Large intestine (tissue), 3 donors: ENCODE data around the gene ACSL3. TPM values are rescaled to one million over a fixed set of nuclear protein-coding genes. Genes with fewer than 3 reads are reported as not detected.
"Not testable (repeated sequence)": the region's sequence is repeated elsewhere in the genome, so short reads cannot be mapped to it uniquely, and the experiment has no call there.

ENCODE experiments used
- DNase-seq, 2 donors: peaks; one replicate each; pipeline versions ENCODE4 v3.0.0 to v3.0.0-alpha.2; 2013
- H3K27ac ChIP-seq: one replicate; pipeline ENCODE4 v1.5.1; 2013; ENCODE audit warnings: low read length
- H3K27me3 ChIP-seq: 2 replicates; pipeline ENCODE4 v1.6.1; 2013; ENCODE audit warnings: low read length; ENCODE audit not compliant: control insufficient read depth, insufficient read depth
- H3K36me3 ChIP-seq: 2 replicates; pipeline ENCODE4 v1.6.1; 2013; ENCODE audit warnings: low read length; ENCODE audit not compliant: control insufficient read depth, insufficient read depth
- H3K4me1 ChIP-seq: one replicate; pipeline ENCODE4 v1.6.1; 2013; ENCODE audit warnings: low read length; ENCODE audit not compliant: control insufficient read depth, insufficient read depth
- H3K4me3 ChIP-seq: one replicate; pipeline ENCODE4 v1.5.1; 2013; ENCODE audit warnings: low read length
- H3K9me3 ChIP-seq: one replicate; pipeline ENCODE4 v1.6.1; 2013; ENCODE audit warnings: mild to moderate bottlenecking, low read depth, low read length, moderate library complexity; ENCODE audit not compliant: control insufficient read depth
- WGBS: methylation state at CpG from one replicate; pipeline ENCODE4 v1.1.5; 2013; ENCODE audit warnings: low lambda C conversion rate; ENCODE audit not compliant: insufficient coverage; 5-methylcytosine and 5-hydroxymethylcytosine counted together
- polyA plus RNA-seq: library from polyadenylated mRNA; unstranded; fragments of 120-200 nt; gene quantifications from one replicate; pipeline ENCODE4 v1.2.1, GENCODE V29; 2013

ACSL3 gene
- polyA plus RNA-seq, 1 donor = 34.8 TPM

DNA sequence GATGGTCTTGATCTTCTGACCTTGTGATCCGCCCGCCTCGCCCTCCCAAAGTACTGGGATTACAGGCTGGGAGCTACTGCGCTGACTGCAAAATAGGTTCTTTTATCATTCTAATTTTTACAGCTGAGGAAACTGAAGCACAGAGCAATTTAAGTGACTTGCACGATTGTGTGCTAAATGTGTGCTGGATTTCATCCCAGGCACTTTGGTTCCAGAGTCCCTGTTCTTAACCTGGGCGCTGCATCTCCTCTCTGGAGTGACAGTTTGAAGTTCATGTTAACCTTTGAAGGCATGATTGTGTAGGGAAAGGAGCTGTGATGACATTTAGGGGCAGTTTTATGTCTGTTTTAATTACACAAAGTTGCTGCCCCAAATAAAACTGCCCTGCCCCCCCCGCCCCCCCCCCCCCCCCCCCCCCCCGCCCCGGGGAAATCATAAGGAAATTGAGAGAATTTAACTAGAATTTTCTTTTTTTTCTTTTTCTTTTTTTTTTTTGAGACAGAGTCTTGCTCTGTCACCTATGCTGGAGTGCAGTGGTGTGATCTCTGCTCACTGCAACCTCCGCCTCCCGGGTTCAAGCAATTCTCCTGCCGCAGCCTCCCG, 5.6 kb downstream of the ACSL3 start:
- no peaks in the 10 kb centered on the region for H3K9me3 ChIP-seq
- H3K36me3 ChIP-seq = no peaks in the 10 kb centered on the region
- no peak overlapping the region for H3K27ac ChIP-seq
- DNase-seq = peak in 1 of 2 donors; percentile 30
- no peaks in the 10 kb centered on the region for H3K27me3 ChIP-seq
- 100% methylated on average over 3 of the region's 13 CpGs for WGBS
- no peak overlapping the region for H3K4me3 ChIP-seq
- peaks cover 5% of the 10 kb centered on the region for H3K4me1 ChIP-seq

- DNase-seq, H3K9me3 ChIP-seq, H3K27me3 ChIP-seq, H3K4me1 ChIP-seq, H3K4me3 ChIP-seq, H3K36me3 ChIP-seq, H3K27ac ChIP-seq: not testable (repeated sequence)
- WGBS = 100% methylated on average over 2 of the region's 8 CpGs
Observed at GRCh38 chr2:222868560-222869251, 7.9 kb downstream of the ACSL3 start.

- H3K27ac ChIP-seq = no peak overlapping the region
- no peaks in the 10 kb centered on the region for H3K36me3 ChIP-seq
Observed at GRCh38 chr2:222869252-222869560, 8.4 kb downstream of the ACSL3 start.

GRCh38 chr2:222871291-222871690, 10.5 kb downstream of the ACSL3 start:
- Histone ChIP-seq H3K27me3 (no peaks in the 10 kb centered on the region), H3K36me3 (no peaks in the 10 kb centered on the region), H3K4me1 (no peaks in the 10 kb centered on the region), H3K9me3 (no peaks in the 10 kb centered on the region), H3K4me3 (no peak overlapping the region), H3K27ac (no peak overlapping the region)
- DNase-seq = no peak
- WGBS = 80% methylated on average over 1 of the region's 5 CpGs

More at GRCh38 chr2:222869252-222869560, 8.4 kb downstream of the ACSL3 start:
- Histone ChIP-seq H3K9me3 (no peaks in the 10 kb centered on the region), H3K4me1 (no peaks in the 10 kb centered on the region), H3K4me3 (no peak overlapping the region), H3K27me3 (no peaks in the 10 kb centered on the region)
- no peak for DNase-seq

- H3K27ac ChIP-seq = no peak overlapping the region
- H3K27me3 ChIP-seq = no peaks in the 10 kb centered on the region
- no peak overlapping the region for H3K4me3 ChIP-seq
- no peaks in the 10 kb centered on the region for H3K36me3 ChIP-seq
- 100% methylated on average over 1 of the region's 4 CpGs for WGBS
- no peaks in the 10 kb centered on the region for H3K4me1 ChIP-seq
- no peak for DNase-seq
- H3K9me3 ChIP-seq = no peaks in the 10 kb centered on the region
Observed at GRCh38 chr2:222872551-222872950, 11.7 kb downstream of the ACSL3 start.

- Histone ChIP-seq H3K4me1 (no peaks in the 10 kb centered on the region), H3K9me3 (no peaks in the 10 kb centered on the region), H3K27me3 (no peaks in the 10 kb centered on the region), H3K4me3 (no peak overlapping the region), H3K36me3 (no peaks in the 10 kb centered on the region), H3K27ac (no peak overlapping the region)
- 67% methylated on average over 1 of the region's 3 CpGs for WGBS
- no peak for DNase-seq
Observed at GRCh38 chr2:222875482-222875881, 14.6 kb downstream of the ACSL3 start.

GRCh38 chr2:222876947-222877346, 16.1 kb downstream of the ACSL3 start:
- Histone ChIP-seq H3K36me3 (no peaks in the 10 kb centered on the region), H3K4me3 (no peak overlapping the region), H3K27ac (no peak overlapping the region), H3K9me3 (no peaks in the 10 kb centered on the region), H3K27me3 (no peaks in the 10 kb centered on the region), H3K4me1 (no peaks in the 10 kb centered on the region)
- no peak for DNase-seq

- 90% methylated on average over 2 of the region's 2 CpGs for WGBS
- Histone ChIP-seq H3K27ac (no peak overlapping the region), H3K36me3 (no peaks in the 10 kb centered on the region), H3K4me1 (no peaks in the 10 kb centered on the region), H3K9me3 (no peaks in the 10 kb centered on the region), H3K4me3 (no peak overlapping the region), H3K27me3 (no peaks in the 10 kb centered on the region)
- DNase-seq = no peak
Observed at GRCh38 chr2:222877556-222878300, 16.9 kb downstream of the ACSL3 start.

- no peaks in the 10 kb centered on the region for H3K27me3 ChIP-seq
- H3K27ac ChIP-seq = no peak overlapping the region
Observed at GRCh38 chr2:222878301-222878876, 17.6 kb downstream of the ACSL3 start.

GRCh38 chr2:222878877-222879603, 18.2 kb downstream of the ACSL3 start:
- Histone ChIP-seq H3K27me3 (no peaks in the 10 kb centered on the region), H3K27ac (no peak overlapping the region), H3K9me3 (no peaks in the 10 kb centered on the region), H3K36me3 (no peaks in the 10 kb centered on the region), H3K4me1 (no peaks in the 10 kb centered on the region), H3K4me3 (no peak overlapping the region)
- WGBS = 100% methylated on average over 1 of the region's 10 CpGs
- no peak for DNase-seq

More at GRCh38 chr2:222878301-222878876, 17.6 kb downstream of the ACSL3 start:
- WGBS = 90% methylated on average over 2 of the region's 5 CpGs
- no peaks in the 10 kb centered on the region for H3K4me1 ChIP-seq
- no peak overlapping the region for H3K4me3 ChIP-seq
- DNase-seq = no peak
- H3K36me3 ChIP-seq = no peaks in the 10 kb centered on the region
- no peaks in the 10 kb centered on the region for H3K9me3 ChIP-seq
